Prostate gland (tissue), 2 donors: ENCODE data around the gene NOX5. TPM values are rescaled to one million over a fixed set of nuclear protein-coding genes. Genes with fewer than 3 reads are reported as not detected.

ENCODE experiments used
- DNase-seq: peaks from one replicate; pipeline ENCODE4 v3.0.0-alpha.2; 2019; ENCODE audit warnings: low spot score
- H3K27ac ChIP-seq, 2 donors: fragments of 200-600 bp; sonication (generic); 2 replicates each; pipeline ENCODE4 v1.5.1; 2017 to 2019
- H3K27me3 ChIP-seq: fragments of 200-600 bp; sonication (generic); replicated peaks from 2 replicates; pipeline ENCODE4 v1.5.1; 2019; ENCODE audit not compliant: insufficient read depth
- H3K36me3 ChIP-seq, 2 donors: fragments of 200-600 bp; sonication (generic); 1 replicate in 1 of 2; 2 replicates in 1 of 2; pipeline versions ENCODE4 v1.5.1 to v1.8.1; 2017 to 2019
- H3K4me1 ChIP-seq: fragments of 200-600 bp; sonication (generic); replicated peaks from 2 replicates; pipeline ENCODE4 v1.5.1; 2019
- H3K4me3 ChIP-seq, 2 donors: fragments of 200-600 bp; sonication (generic); 2 replicates each; pipeline ENCODE4 v1.5.1; 2017 to 2019
- H3K9me3 ChIP-seq: fragments of 200-600 bp; sonication (generic); 2 replicates; pipeline ENCODE4 v1.5.1; 2017
- CTCF ChIP-seq, 4 experiments: fragments of 200-600 bp in 2 of 4; fragments of 450-650 bp in 2 of 4; sonication (generic) in 2 of 4; IDR thresholded peaks; 1 replicate in 3 of 4; 2 replicates in 1 of 4; pipeline ENCODE4 v1.5.1; 2016 to 2019; ENCODE audit warnings: antibody characterized with exemption in 4 of 4, mild to moderate bottlenecking in 2 of 4, moderate library complexity in 2 of 4
- POLR2A ChIP-seq: fragments of 450-650 bp; IDR thresholded peaks from one replicate; pipeline ENCODE4 v1.6.1; 2016; ENCODE audit warnings: antibody characterized with exemption, mild to moderate bottlenecking
- POLR2AphosphoS5 ChIP-seq: sonication (generic); formaldehyde crosslinking; IDR thresholded peaks from one replicate; pipeline ENCODE4 v1.6.1; 2017; ENCODE audit warnings: antibody characterized with exemption
- WGBS: methylation state at CpG from one replicate; pipeline ENCODE4 v1.1.5; 2018; 5-methylcytosine and 5-hydroxymethylcytosine counted together
- intact Hi-C: fragments of 100-400 bp; cut with DNase I; formaldehyde crosslinking; loops from one replicate; pipeline ENCODE4 v1.14.2; 2022
- total RNA-seq, 2 donors: library from RNA; depleted of rRNA; stranded (reverse); fragments of >200 nt; gene quantifications; one replicate each; pipeline ENCODE4 v1.1.0, GENCODE V29; 2016

Gene NOX5
- total RNA-seq, 2 donors from 2014 or later: 0.05 to 5.8 TPM

GRCh38 chr15:69000091-69000490 is 14.4 kb upstream of the NOX5 start:
- no peak overlapping the region for H3K4me3 ChIP-seq
- H3K4me1 ChIP-seq: no peaks in the 10 kb centered on the region
- H3K36me3 ChIP-seq: no peaks in the 10 kb centered on the region
- no peaks in the 10 kb centered on the region for H3K9me3 ChIP-seq
- no peak for DNase-seq
- intact Hi-C loops: no loop called here
- no peak overlapping the region for H3K27ac ChIP-seq
- no peaks in the 10 kb centered on the region for H3K27me3 ChIP-seq
- 35% methylated on average over 5 of the region's 5 CpGs for WGBS
- TF ChIP-seq POLR2A (no peak), CTCF (IDR thresholded peaks at IDR 0.05) (no peak), POLR2AphosphoS5 (no peak)

- no peak overlapping the region for H3K4me3 ChIP-seq
- H3K27ac ChIP-seq: no peak overlapping the region
- DNase-seq: no peak
- no peaks in the 10 kb centered on the region for H3K9me3 ChIP-seq
- H3K27me3 ChIP-seq: no peaks in the 10 kb centered on the region
- intact Hi-C loops: no loop called here
- WGBS: 79% methylated on average over 4 of the region's 4 CpGs
- H3K36me3 ChIP-seq: no peaks in the 10 kb centered on the region
- TF ChIP-seq CTCF (IDR thresholded peaks at IDR 0.05): no peak
- TF ChIP-seq POLR2AphosphoS5: no peak
- no peak for TF ChIP-seq POLR2A
- H3K4me1 ChIP-seq: no peaks in the 10 kb centered on the region
Measured at GRCh38 chr15:69000725-69001503, 13.6 kb upstream of the NOX5 start.

GRCh38 chr15:69002783-69003182 is 11.7 kb upstream of the NOX5 start:
- Histone ChIP-seq H3K27ac (no peak overlapping the region), H3K36me3 (no peaks in the 10 kb centered on the region), H3K4me3 (no peak overlapping the region), H3K27me3 (no peaks in the 10 kb centered on the region), H3K4me1 (no peaks in the 10 kb centered on the region), H3K9me3 (no peaks in the 10 kb centered on the region)
- 84% methylated on average over 4 of the region's 4 CpGs for WGBS
- DNase-seq: no peak
- intact Hi-C loops: no loop called here
- TF ChIP-seq POLR2A: no peak
- TF ChIP-seq CTCF (IDR thresholded peaks at IDR 0.05): no peak
- TF ChIP-seq POLR2AphosphoS5: no peak

- DNase-seq: no peak
- TF ChIP-seq POLR2AphosphoS5: no peak
- TF ChIP-seq POLR2A: no peak
- no peak for TF ChIP-seq CTCF (IDR thresholded peaks at IDR 0.05)
- H3K4me1 ChIP-seq: no peaks in the 10 kb centered on the region
- H3K9me3 ChIP-seq: no peaks in the 10 kb centered on the region
- WGBS: 91% methylated on average over 2 of the region's 2 CpGs
- H3K36me3 ChIP-seq: no peaks in the 10 kb centered on the region
- no peak overlapping the region for H3K27ac ChIP-seq
- intact Hi-C loops: no loop called here
- no peaks in the 10 kb centered on the region for H3K27me3 ChIP-seq
- H3K4me3 ChIP-seq: no peak overlapping the region
Measured at GRCh38 chr15:69004011-69004410, 10.5 kb upstream of the NOX5 start.

- no peaks in the 10 kb centered on the region for H3K36me3 ChIP-seq
- H3K4me1 ChIP-seq: no peaks in the 10 kb centered on the region
- TF ChIP-seq POLR2AphosphoS5 (no peak), POLR2A (no peak), CTCF (IDR thresholded peaks at IDR 0.05) (no peak)
- no peak for DNase-seq
- no peak overlapping the region for H3K4me3 ChIP-seq
- intact Hi-C loops: no loop called here
- no peaks in the 10 kb centered on the region for H3K27me3 ChIP-seq
- no peak overlapping the region for H3K27ac ChIP-seq
- H3K9me3 ChIP-seq: no peaks in the 10 kb centered on the region
Measured at GRCh38 chr15:69008056-69008455, 6.4 kb upstream of the NOX5 start.
